Panc1 (cell line): Measurements from ENCODE around the gene NVL. TPM values are rescaled to one million over a fixed set of nuclear protein-coding genes. Genes with fewer than 3 reads are reported as not detected.

Experiments
- ATAC-seq: fragments of 200-7000 bp; cut with Tn5 transposase; 2 replicates; pipeline ENCODE4 v1.9.1; 2020; ENCODE audit warnings: mild to moderate bottlenecking, moderate library complexity
- BruUV-seq: library from RNA; stranded (reverse); fragments of 400-500 nt; replicated peaks from 2 replicates; lab custom pipeline; 2021; lab: Mats Ljungman, UMichigan
- CTCF ChIA-PET: fragments of 300-600 bp; sonication (Branson Sonifier 250); formaldehyde crosslinking; loops from one replicate; lab custom pipeline; 2022; ENCODE audit warnings: antibody characterized with exemption; lab: Charles Lee
- POLR2A ChIA-PET: fragments of 300-600 bp; sonication (Branson Sonifier 250); formaldehyde crosslinking; loops from one replicate; lab custom pipeline; 2022; ENCODE audit warnings: antibody characterized with exemption; lab: Charles Lee
- DNase-seq: peaks from one replicate; pipeline ENCODE4 v3.0.0-alpha.2; 2010; ENCODE audit warnings: low read depth, low spot score
- H3K27ac ChIP-seq: 2 replicates; pipeline ENCODE4 v1.5.1; 2011; ENCODE audit warnings: mild to moderate bottlenecking, low read length, inconsistent platforms
- H3K27me3 ChIP-seq: fragments of 200-500 bp; sonication (Bioruptor generic); 2 replicates; pipeline ENCODE4 v1.6.0; 2014; ENCODE audit warnings: low read length, inconsistent platforms; ENCODE audit not compliant: control insufficient read depth, insufficient read depth
- H3K36me3 ChIP-seq: fragments of 200-500 bp; sonication (Bioruptor generic); 2 replicates; pipeline ENCODE4 v1.5.1; 2014; ENCODE audit warnings: inconsistent platforms, mild to moderate bottlenecking, low read length, moderate library complexity; ENCODE audit not compliant: control insufficient read depth, insufficient read depth
- H3K4me1 ChIP-seq: 2 replicates; pipeline ENCODE4 v1.5.1; 2011; ENCODE audit warnings: inconsistent platforms, mild to moderate bottlenecking, low read length, moderate library complexity; ENCODE audit not compliant: control insufficient read depth, insufficient read depth
- H3K4me3 ChIP-seq, 2 experiments: 2 replicates each; pipeline ENCODE4 v1.5.1; 2011 to 2012; ENCODE audit warnings: low read depth in 2 of 2, low read length in 2 of 2, mild to moderate bottlenecking in 2 of 2, inconsistent platforms in 1 of 2, moderate library complexity in 1 of 2
- H3K9me3 ChIP-seq: fragments of 200-500 bp; sonication (Bioruptor generic); 2 replicates; pipeline ENCODE4 v1.5.1; 2014; ENCODE audit warnings: low read depth, mild to moderate bottlenecking, inconsistent platforms, low read length, moderate library complexity; ENCODE audit not compliant: control insufficient read depth, insufficient read depth
- CTCF ChIP-seq: fragments of 450-650 bp; IDR thresholded peaks from 2 replicates; pipeline ENCODE4 v1.5.1; 2017; ENCODE audit warnings: mild to moderate bottlenecking
- POLR2AphosphoS5 ChIP-seq: IDR thresholded peaks from 2 replicates; pipeline ENCODE4 v1.6.1; 2012; ENCODE audit warnings: mild to moderate bottlenecking, low read depth, low read length, moderate library complexity
- REST ChIP-seq, 2 experiments: IDR thresholded peaks; 2 replicates each; pipeline ENCODE4 v1.6.1; 2011 to 2012; ENCODE audit warnings: low read depth in 2 of 2, control low read depth in 1 of 2, low read length in 1 of 2, mild to moderate bottlenecking in 1 of 2, moderate library complexity in 1 of 2; ENCODE audit not compliant: insufficient read depth in 1 of 2
- SIN3A ChIP-seq: IDR thresholded peaks from 2 replicates; pipeline ENCODE4 v1.6.1; 2012; ENCODE audit warnings: low read depth, mild to moderate bottlenecking, low read length, moderate library complexity, borderline replicate concordance; ENCODE audit not compliant: insufficient read depth
- TCF7L2 ChIP-seq: IDR thresholded peaks from 2 replicates; pipeline ENCODE4 v1.6.1; 2011; ENCODE audit warnings: mild to moderate bottlenecking, low read depth, low read length, inconsistent platforms
- in situ Hi-C: cut with HindIII; loops from 2 replicates; pipeline ENCODE4 v1.10.0; 2016; ENCODE audit warnings: low sequenced_read_pairs, low pct_unique_long_range_greater_than_20kb
- intact Hi-C: fragments of 100-400 bp; cut with micrococcal nuclease; formaldehyde crosslinking; loops from one replicate; pipeline ENCODE4 v1.10.0; 2022; ENCODE audit not compliant: unreplicated experiment
- total RNA-seq: library from RNA; stranded (reverse); gene quantifications from one replicate; pipeline ENCODE4 v1.2.1, GENCODE V29; 2021; ENCODE audit not compliant: unreplicated experiment

Gene NVL
- total RNA-seq, 1 experiment from 2014 or later = 25.0 TPM

- POLR2A ChIA-PET = interaction anchor here (0.6 kb wide), 1 partner anchor 11 kb away, joined by 6 read pairs; no protein-coding TSS in a partner anchor
- no TSS peak for BruUV-seq
- no peak overlapping the region for H3K4me3 ChIP-seq
- in situ Hi-C loops = no loop called here
- no peak for ATAC-seq
- TF ChIP-seq SIN3A = no peak
- no peak for TF ChIP-seq CTCF
- TF ChIP-seq POLR2AphosphoS5 = no peak
- TF ChIP-seq TCF7L2 = no peak
- TF ChIP-seq REST (IDR thresholded peaks at IDR 0.05; ENCODE audit: insufficient read depth in 1 of 2, low read depth in 2 of 2, low read length in 1 of 2) = no peak
- intact Hi-C loops = no loop called here
- no peak for DNase-seq
- H3K9me3 ChIP-seq = no peaks in the 10 kb centered on the region
- H3K36me3 ChIP-seq = peaks cover 16% of the 10 kb centered on the region
- no peaks in the 10 kb centered on the region for H3K4me1 ChIP-seq
- no peaks in the 10 kb centered on the region for H3K27me3 ChIP-seq
- H3K27ac ChIP-seq = no peak overlapping the region
- CTCF ChIA-PET = no interaction called here
Measured at GRCh38 chr1:224308064-224308463, 21.9 kb downstream of the NVL start.

- in situ Hi-C loops = no loop called here
- H3K27ac ChIP-seq = no peak overlapping the region
Measured at GRCh38 chr1:224304767-224305166, 25.2 kb downstream of the NVL start.

More at GRCh38 chr1:224304767-224305166, 25.2 kb downstream of the NVL start:
- TF ChIP-seq CTCF (no peak), POLR2AphosphoS5 (no peak), SIN3A (no peak), TCF7L2 (no peak), REST (IDR thresholded peaks at IDR 0.05; ENCODE audit: insufficient read depth in 1 of 2, low read depth in 2 of 2, low read length in 1 of 2) (no peak)
- Histone ChIP-seq H3K4me1 (no peaks in the 10 kb centered on the region), H3K27me3 (no peaks in the 10 kb centered on the region), H3K36me3 (peaks cover 16% of the 10 kb centered on the region), H3K9me3 (no peaks in the 10 kb centered on the region), H3K4me3 (no peak overlapping the region)
- no TSS peak for BruUV-seq
- intact Hi-C loops = no loop called here
- ATAC-seq (no peak), DNase-seq (no peak)
- ChIA-PET POLR2A (no interaction called here), CTCF (interaction anchor here (0.6 kb wide), 1 partner anchor 44 kb away, joined by 11 read pairs; no protein-coding TSS in a partner anchor)
